ENCODE results near the gene RIMBP3C. TPM values are rescaled to one million over a fixed set of nuclear protein-coding genes. Genes with fewer than 3 reads are reported as not detected.
"Not testable (repeated sequence)": the region's sequence is repeated elsewhere in the genome, so short reads cannot be mapped to it uniquely, and the experiment has no call there.

The RIMBP3C gene
- total RNA-seq, 1 donor from 2014 or later, result 0.34 TPM

DNA sequence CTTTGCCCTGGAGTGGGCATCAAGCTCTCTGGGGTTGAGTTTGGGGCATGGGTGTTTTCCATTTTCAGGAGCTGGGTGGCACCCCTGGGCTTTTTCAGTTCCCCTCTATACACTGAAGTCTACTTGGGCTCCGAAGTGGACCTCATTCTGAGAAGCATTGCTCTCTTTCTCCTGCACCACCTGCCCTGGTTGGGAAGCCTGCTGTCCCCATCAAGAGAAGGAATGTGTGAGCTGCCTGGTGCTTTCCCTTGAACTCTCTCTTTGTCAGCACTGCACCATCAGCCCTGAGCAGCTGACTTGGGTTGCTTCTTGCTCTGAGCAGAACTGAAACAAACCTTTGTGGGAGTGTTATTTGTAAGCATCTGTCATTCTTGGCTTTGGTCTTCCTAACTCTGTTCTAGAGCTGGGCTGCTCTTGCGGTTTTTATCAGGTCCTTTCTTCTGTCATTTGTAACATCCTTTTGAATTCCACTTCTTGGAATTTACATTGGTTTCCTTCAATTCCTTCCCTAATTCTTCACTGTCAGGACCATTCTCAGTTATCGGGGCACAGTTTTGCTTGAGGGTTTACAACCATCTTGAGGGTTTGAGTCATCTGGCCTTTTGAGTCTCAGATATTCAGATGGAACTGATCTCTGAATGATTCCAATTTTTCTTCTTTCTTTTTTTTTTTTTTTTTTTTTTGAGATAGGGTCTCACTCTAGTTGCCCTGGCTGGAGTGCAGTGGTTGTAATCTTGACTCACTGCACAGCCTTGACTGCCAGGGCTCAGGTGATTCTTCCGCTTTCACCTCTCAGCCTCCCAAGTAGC, 36.7 kb upstream of the RIMBP3C start:
- Mint-ChIP-seq H3K4me3 (ENCODE audit: low read depth) (no peak overlapping the region), H3K4me1 (ENCODE audit: low read depth) (peaks cover 18% of the 10 kb centered on the region), H3K36me3 (ENCODE audit: low read depth) (peaks cover 37% of the 10 kb centered on the region), H3K9me3 (no peaks in the 10 kb centered on the region), H3K27ac (peak overlapping the region; percentile 75), H3K27me3 (ENCODE audit: low read depth) (no peaks in the 10 kb centered on the region)
- intact Hi-C loops (cut with micrococcal nuclease), result loop anchor here (1.0 to 5.0 kb wide), 3 partner anchors 17 to 64 kb away; partner anchors contain the start of gene UBE2L3
- DNase-seq (ENCODE audit: low spot score), result no peak

DNA sequence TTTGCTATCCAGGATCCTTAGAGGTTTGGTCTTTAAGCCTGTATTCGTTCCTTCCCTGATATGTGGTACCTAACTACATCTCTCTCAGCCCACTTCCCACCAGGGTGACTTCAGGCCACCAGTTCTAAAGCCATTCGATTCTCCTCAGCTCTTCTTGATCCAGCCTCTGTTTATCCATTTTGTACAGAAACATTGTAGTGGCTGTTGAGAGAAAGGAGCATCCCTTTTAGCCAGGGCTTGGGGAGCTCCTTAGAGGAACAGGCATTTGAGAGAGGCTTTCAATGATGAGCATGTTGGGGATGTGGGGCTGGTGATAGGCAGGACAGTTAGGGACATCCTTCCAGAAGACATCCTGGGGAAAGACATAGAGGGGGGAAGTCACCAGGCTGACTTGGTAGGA, 34.1 kb upstream of the RIMBP3C start:
- H3K27ac Mint-ChIP-seq, result no peak overlapping the region
- H3K36me3 Mint-ChIP-seq (ENCODE audit: low read depth), result peaks cover 27% of the 10 kb centered on the region
- no peaks in the 10 kb centered on the region for H3K27me3 Mint-ChIP-seq (ENCODE audit: low read depth)
- peaks cover 19% of the 10 kb centered on the region for H3K4me1 Mint-ChIP-seq (ENCODE audit: low read depth)
- intact Hi-C loops (cut with micrococcal nuclease), result loop anchor here (5.0 kb wide), 1 partner anchor 67 kb away; no protein-coding TSS in a partner anchor
- H3K9me3 Mint-ChIP-seq, result no peaks in the 10 kb centered on the region
- DNase-seq (ENCODE audit: low spot score), result no peak
- H3K4me3 Mint-ChIP-seq (ENCODE audit: low read depth), result no peak overlapping the region

DNA sequence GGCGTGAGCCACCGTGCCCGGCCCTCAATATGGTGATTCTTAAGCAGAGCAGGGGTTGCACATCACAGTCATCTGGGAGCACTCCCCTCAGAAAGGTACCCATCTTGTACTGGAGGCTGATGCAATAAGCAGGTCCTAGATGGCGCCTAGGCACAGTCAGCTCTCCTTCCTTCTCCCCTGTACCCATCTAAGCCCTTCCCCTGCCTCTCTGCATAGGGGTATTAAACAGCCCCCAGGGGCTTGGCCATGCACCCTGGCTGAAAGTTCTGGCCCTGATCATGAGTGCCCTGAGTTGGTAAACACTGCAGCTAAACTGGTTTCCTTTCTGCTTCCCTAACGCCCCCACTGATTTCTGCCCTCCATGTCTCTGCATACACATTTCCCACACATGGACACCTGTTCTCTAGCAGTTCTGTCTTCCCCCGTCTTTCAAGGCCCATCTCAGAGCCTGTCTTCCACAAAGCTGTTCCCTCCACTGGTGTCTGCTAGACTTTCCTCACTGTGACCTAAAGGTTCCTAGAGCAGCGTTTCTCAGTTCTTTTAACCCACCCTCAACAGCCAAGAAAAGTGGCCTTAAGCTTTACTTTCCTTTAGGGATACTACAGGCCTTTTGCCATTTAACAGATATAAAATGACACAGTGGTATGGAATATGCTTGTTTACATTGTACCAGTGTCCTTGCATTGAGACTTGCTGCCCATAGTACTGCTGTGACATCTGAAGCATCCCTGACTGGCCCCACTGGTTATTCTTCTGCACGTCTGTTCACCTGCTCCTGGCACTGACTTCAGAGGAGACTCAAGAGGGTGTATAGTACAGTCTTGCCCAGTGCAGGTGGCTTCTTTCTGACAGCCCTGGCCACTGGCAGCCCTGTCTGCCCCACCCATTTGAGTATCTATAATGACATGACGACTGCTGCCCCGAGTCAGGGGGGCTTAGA, 31.8 kb upstream of the RIMBP3C start:
- H3K27me3 Mint-ChIP-seq (ENCODE audit: low read depth), result no peaks in the 10 kb centered on the region
- peaks cover 22% of the 10 kb centered on the region for H3K36me3 Mint-ChIP-seq (ENCODE audit: low read depth)
- intact Hi-C loops (cut with micrococcal nuclease), result no loop called here
- H3K4me1 Mint-ChIP-seq (ENCODE audit: low read depth), result peaks cover 13% of the 10 kb centered on the region
- DNase-seq (ENCODE audit: low spot score), result no peak
- no peaks in the 10 kb centered on the region for H3K9me3 Mint-ChIP-seq
- no peak overlapping the region for H3K27ac Mint-ChIP-seq
- no peak overlapping the region for H3K4me3 Mint-ChIP-seq (ENCODE audit: low read depth)

DNA sequence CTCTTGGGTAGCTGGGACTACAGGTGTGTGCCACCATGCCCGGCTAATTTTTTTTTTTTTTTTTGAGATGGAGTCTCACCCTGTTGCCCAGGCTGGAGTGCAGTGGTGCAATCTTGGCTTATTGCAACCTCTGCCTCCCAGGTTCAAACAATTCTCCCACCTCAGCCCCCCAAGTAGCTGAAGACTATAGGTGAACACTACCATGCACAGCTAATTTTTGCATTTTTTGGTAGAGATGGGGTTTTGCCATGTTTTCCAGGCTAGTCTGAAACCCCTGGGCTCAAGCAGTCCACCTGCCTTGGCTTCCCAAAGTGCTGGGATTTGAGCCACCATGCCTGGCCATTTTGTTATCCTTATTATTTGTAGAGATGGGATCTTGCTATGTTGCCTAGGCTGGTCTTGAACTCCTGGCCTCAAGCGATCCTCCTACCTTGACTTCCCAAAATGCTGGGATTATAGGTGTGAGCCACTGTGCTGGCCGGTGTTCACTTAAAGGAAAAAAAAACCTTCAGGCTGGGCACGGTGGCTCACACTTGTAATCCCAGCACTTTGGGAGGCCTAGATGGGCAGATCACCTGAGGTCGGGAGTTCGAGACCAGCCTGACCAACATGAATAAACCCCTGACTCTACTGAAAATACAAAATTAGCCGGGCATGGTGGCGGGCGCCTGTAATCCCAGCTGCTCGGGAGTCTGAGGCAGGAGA, 29.9 kb upstream of the RIMBP3C start:
- DNase-seq (ENCODE audit: low spot score); H3K4me1 Mint-ChIP-seq (ENCODE audit: low read depth); H3K9me3 Mint-ChIP-seq; H3K27me3 Mint-ChIP-seq (ENCODE audit: low read depth); H3K27ac Mint-ChIP-seq; H3K4me3 Mint-ChIP-seq (ENCODE audit: low read depth); intact Hi-C loops (cut with micrococcal nuclease): not testable (repeated sequence)
- H3K36me3 Mint-ChIP-seq (ENCODE audit: low read depth), result peaks cover 21% of the 10 kb centered on the region

- H3K36me3 Mint-ChIP-seq (ENCODE audit: low read depth), result peaks cover 22% of the 10 kb centered on the region
- H3K27ac Mint-ChIP-seq; H3K9me3 Mint-ChIP-seq; H3K4me3 Mint-ChIP-seq (ENCODE audit: low read depth); DNase-seq (ENCODE audit: low spot score); H3K27me3 Mint-ChIP-seq (ENCODE audit: low read depth); H3K4me1 Mint-ChIP-seq (ENCODE audit: low read depth); intact Hi-C loops (cut with micrococcal nuclease): not testable (repeated sequence)
Observed at GRCh38 chr22:21580623-21581007, 29.4 kb upstream of the RIMBP3C start.

GRCh38 chr22:21579474-21579851, 28.2 kb upstream of the RIMBP3C start:
- no peak overlapping the region for H3K27ac Mint-ChIP-seq
- H3K36me3 Mint-ChIP-seq (ENCODE audit: low read depth), result peaks cover 17% of the 10 kb centered on the region
- no peaks in the 10 kb centered on the region for H3K9me3 Mint-ChIP-seq
- H3K27me3 Mint-ChIP-seq (ENCODE audit: low read depth), result no peaks in the 10 kb centered on the region
- H3K4me3 Mint-ChIP-seq (ENCODE audit: low read depth), result no peak overlapping the region
- no peak for DNase-seq (ENCODE audit: low spot score)
- intact Hi-C loops (cut with micrococcal nuclease), result no loop called here
- H3K4me1 Mint-ChIP-seq (ENCODE audit: low read depth), result peaks cover 4% of the 10 kb centered on the region

DNA sequence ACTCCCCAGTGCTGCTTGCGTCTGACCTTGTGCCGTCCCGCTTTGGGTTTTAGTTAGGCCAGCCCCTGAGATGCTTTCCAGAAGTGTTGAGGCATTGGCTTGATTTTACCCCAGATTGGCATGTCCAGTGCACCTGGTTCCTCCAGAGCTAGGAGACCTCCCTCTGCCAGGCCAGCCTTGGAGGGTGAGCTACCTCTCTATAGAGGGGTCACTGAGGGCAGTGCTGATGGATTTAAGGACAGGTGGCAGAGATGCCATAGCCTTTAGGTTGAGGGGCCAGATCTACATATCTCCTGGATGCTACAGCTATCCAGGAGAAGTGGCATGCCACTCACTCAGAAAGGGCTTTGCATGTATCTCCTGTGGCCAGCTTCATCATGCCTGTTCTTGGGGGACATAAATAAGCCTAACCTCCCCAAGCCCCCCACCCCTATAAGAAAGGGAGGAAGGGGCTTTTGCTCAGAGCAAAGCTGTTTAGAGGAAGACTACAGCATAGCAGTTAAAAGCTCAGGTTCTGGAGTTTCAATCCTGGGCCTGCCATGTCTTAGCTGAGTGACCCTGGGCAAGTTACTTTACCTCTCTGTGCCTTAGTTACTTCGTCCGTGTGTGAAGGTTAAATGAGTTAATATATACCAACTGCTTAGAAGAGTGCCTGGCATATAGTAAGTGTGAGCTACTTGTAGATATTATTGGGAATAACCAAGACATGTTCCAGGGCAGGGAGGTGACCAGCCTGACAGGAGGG, 22.7 kb upstream of the RIMBP3C start:
- no peak for DNase-seq (ENCODE audit: low spot score)
- H3K27me3 Mint-ChIP-seq (ENCODE audit: low read depth), result no peaks in the 10 kb centered on the region
- H3K9me3 Mint-ChIP-seq, result no peaks in the 10 kb centered on the region
- H3K27ac Mint-ChIP-seq, result no peak overlapping the region
- H3K4me3 Mint-ChIP-seq (ENCODE audit: low read depth), result no peak overlapping the region
- intact Hi-C loops (cut with micrococcal nuclease), result no loop called here
- peaks cover 39% of the 10 kb centered on the region for H3K4me1 Mint-ChIP-seq (ENCODE audit: low read depth)
- H3K36me3 Mint-ChIP-seq (ENCODE audit: low read depth), result peaks cover 32% of the 10 kb centered on the region

DNA sequence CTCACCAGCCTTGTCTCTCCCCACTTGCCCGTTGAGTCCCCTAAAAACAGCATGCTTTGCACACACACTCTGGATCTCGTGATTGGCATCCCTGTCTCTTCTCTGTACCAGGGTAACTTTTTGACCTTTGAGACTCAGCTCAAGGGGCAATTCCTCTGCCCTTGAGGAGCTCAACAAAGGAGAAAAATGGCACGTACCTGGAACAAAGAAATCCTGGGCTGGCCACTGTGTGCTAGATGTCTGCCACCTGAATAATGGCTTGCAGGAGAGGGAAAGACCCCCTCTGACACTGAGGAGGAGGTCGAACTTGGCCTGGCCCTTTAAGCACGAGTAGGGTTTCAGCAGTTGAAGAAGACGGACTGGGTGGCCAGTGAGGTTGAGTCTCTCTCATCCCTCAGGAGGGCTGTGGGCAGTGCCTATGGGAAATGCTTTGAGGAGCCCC, 22.1 kb upstream of the RIMBP3C start:
- intact Hi-C loops (cut with micrococcal nuclease), result no loop called here
- H3K36me3 Mint-ChIP-seq (ENCODE audit: low read depth), result peaks cover 37% of the 10 kb centered on the region
- no peak overlapping the region for H3K27ac Mint-ChIP-seq
- H3K4me3 Mint-ChIP-seq (ENCODE audit: low read depth), result no peak overlapping the region
- no peaks in the 10 kb centered on the region for H3K9me3 Mint-ChIP-seq
- H3K4me1 Mint-ChIP-seq (ENCODE audit: low read depth), result peaks cover 44% of the 10 kb centered on the region
- H3K27me3 Mint-ChIP-seq (ENCODE audit: low read depth), result no peaks in the 10 kb centered on the region
- DNase-seq (ENCODE audit: low spot score), result no peak

GRCh38 chr22:21571679-21572078, 20.4 kb upstream of the RIMBP3C start:
- Mint-ChIP-seq H3K4me1 (ENCODE audit: low read depth) (peaks cover 44% of the 10 kb centered on the region), H3K36me3 (ENCODE audit: low read depth) (peaks cover 35% of the 10 kb centered on the region), H3K4me3 (ENCODE audit: low read depth) (peak overlapping the region; percentile 66), H3K27ac (peak overlapping the region; percentile 92), H3K27me3 (ENCODE audit: low read depth) (no peaks in the 10 kb centered on the region), H3K9me3 (no peaks in the 10 kb centered on the region)
- no peak for DNase-seq (ENCODE audit: low spot score)
- intact Hi-C loops (cut with micrococcal nuclease), result loop anchor here (1.0 to 2.0 kb wide), 3 partner anchors 17 to 71 kb away; partner anchors contain the start of gene SDF2L1

DNA sequence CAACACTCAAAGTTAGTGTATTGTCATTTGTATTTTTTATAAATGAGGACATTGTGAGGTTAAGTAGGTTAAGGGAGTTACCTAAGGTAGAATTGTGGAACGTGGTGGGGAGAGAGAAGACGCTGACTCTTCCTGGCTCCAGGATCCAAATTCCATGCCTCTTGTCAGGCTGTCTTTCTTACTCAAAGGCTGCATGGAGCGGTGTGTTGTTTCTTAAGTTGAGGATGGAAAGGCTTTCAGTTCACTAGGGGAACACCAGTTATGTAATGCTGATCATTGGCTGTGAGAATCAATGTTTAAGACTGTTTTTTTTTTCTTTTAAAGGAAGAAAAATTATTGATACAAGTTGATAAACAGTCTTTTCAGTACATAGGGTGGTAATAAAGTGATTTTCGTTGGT, 19.1 kb upstream of the RIMBP3C start:
- intact Hi-C loops (cut with micrococcal nuclease), result loop anchor here (2.0 kb wide), 1 partner anchor 72 kb away; the partner anchor contains the start of gene SDF2L1
- Mint-ChIP-seq H3K27ac (no peak overlapping the region), H3K27me3 (ENCODE audit: low read depth) (no peaks in the 10 kb centered on the region), H3K4me3 (ENCODE audit: low read depth) (no peak overlapping the region), H3K36me3 (ENCODE audit: low read depth) (peaks cover 32% of the 10 kb centered on the region), H3K9me3 (no peaks in the 10 kb centered on the region), H3K4me1 (ENCODE audit: low read depth) (peaks cover 44% of the 10 kb centered on the region)
- DNase-seq (ENCODE audit: low spot score), result no peak

GRCh38 chr22:21569459-21570170, 18.4 kb upstream of the RIMBP3C start:
- no peak for DNase-seq (ENCODE audit: low spot score)
- Mint-ChIP-seq H3K4me1 (ENCODE audit: low read depth) (peaks cover 44% of the 10 kb centered on the region), H3K27ac (peak overlapping the region; percentile 39), H3K36me3 (ENCODE audit: low read depth) (peaks cover 32% of the 10 kb centered on the region), H3K27me3 (ENCODE audit: low read depth) (no peaks in the 10 kb centered on the region), H3K4me3 (ENCODE audit: low read depth) (peak overlapping the region; percentile 96), H3K9me3 (no peaks in the 10 kb centered on the region)
- intact Hi-C loops (cut with micrococcal nuclease), result loop anchor here (2.0 kb wide), 1 partner anchor 73 kb away; the partner anchor contains the start of gene SDF2L1

All from activated T-helper 2 cell treated with anti-CD3 and anti-CD28 coated beads, Interferon-gamma antibody, Interleukin-2, Interleukin-4, amounts not matched to agents 10 μg/mL and 5 μg/mL and 100 μg/mL, durations not matched to agents 14 hours and 24 hours and 36 hours (primary cell).